HEK293 (cell line): ENCODE data around the gene ANO7.
A peak's percentile ranks its signal among the peaks of the same experiment; 100 is the strongest.

Source experiments
- CTCF ChIA-PET: fragments of 350-600 bp; formaldehyde crosslinking; extraction: SDS; loops from one replicate; lab custom pipeline; 2021; ENCODE audit warnings: antibody characterized with exemption; lab: Yijun Ruan, JAX
- POLR2A ChIA-PET: fragments of 300-600 bp; formaldehyde crosslinking; extraction: SDS; loops from one replicate; lab custom pipeline; 2020; ENCODE audit warnings: antibody characterized with exemption, inconsistent platforms; lab: Yijun Ruan, JAX
- H3K27ac ChIP-seq: fragments of 200-500 bp; sonication (Bioruptor generic); 2 replicates; pipeline ENCODE4 v1.5.1; 2014; ENCODE audit warnings: low read depth, low read length, control low read depth, inconsistent platforms; ENCODE audit errors: extremely low read depth
- H3K36me3 ChIP-seq, 2 experiments: fragments of 200-500 bp in 1 of 2; sonication (Bioruptor generic) in 1 of 2; 1 replicate in 1 of 2; 2 replicates in 1 of 2; pipeline ENCODE4 v1.5.1; 2014 to 2017; ENCODE audit warnings: inconsistent platforms in 2 of 2, low read length in 2 of 2; ENCODE audit not compliant: control insufficient read depth in 2 of 2, insufficient read depth in 1 of 2
- H3K4me1 ChIP-seq: fragments of 200-500 bp; sonication (Bioruptor generic); 2 replicates; pipeline ENCODE4 v1.5.1; 2014; ENCODE audit warnings: mild to moderate bottlenecking, low read length, inconsistent platforms; ENCODE audit not compliant: control insufficient read depth, insufficient read depth
- H3K4me3 ChIP-seq: 2 replicates; pipeline ENCODE4 v1.5.1; 2011; ENCODE audit warnings: low read depth, mild to moderate bottlenecking, control low read depth, low read length, moderate library complexity
- H3K9me3 ChIP-seq: fragments of 200-500 bp; sonication (Bioruptor generic); 2 replicates; pipeline ENCODE4 v1.5.1; 2014; ENCODE audit warnings: low read depth, low read length, inconsistent platforms; ENCODE audit not compliant: control insufficient read depth, insufficient read depth
- ATF2 ChIP-seq: fragments of 450-650 bp; formaldehyde crosslinking; IDR thresholded peaks from 2 replicates; pipeline ENCODE4 v1.5.1; 2016; ENCODE audit warnings: missing biosample characterization, missing genetic modification characterization, low read depth
- BCL11A ChIP-seq: fragments of 450-650 bp; formaldehyde crosslinking; IDR thresholded peaks from 2 replicates; pipeline ENCODE4 v1.5.1; 2016; ENCODE audit warnings: low read depth, missing biosample characterization, missing genetic modification characterization
- CTCF ChIP-seq: fragments of 450-650 bp; formaldehyde crosslinking; IDR thresholded peaks from 2 replicates; pipeline ENCODE4 v1.5.1; 2016; ENCODE audit warnings: missing biosample characterization, missing genetic modification characterization
- EGR2 ChIP-seq: fragments of 450-650 bp; formaldehyde crosslinking; IDR thresholded peaks from 2 replicates; pipeline ENCODE4 v1.5.1; 2016; ENCODE audit warnings: low read depth, missing biosample characterization, missing genetic modification characterization
- GLIS1 ChIP-seq: fragments of 450-650 bp; formaldehyde crosslinking; IDR thresholded peaks from 2 replicates; pipeline ENCODE4 v1.5.1; 2016; ENCODE audit warnings: missing biosample characterization, missing genetic modification characterization
- MEIS1 ChIP-seq: sonication (generic); formaldehyde crosslinking; IDR thresholded peaks from 2 replicates; pipeline ENCODE4 v1.8.1; 2022; ENCODE audit warnings: missing genetic modification reagents, mild to moderate bottlenecking, borderline replicate concordance
- REPIN1 ChIP-seq: fragments of 450-650 bp; formaldehyde crosslinking; IDR thresholded peaks from 2 replicates; pipeline ENCODE4 v1.5.1; 2017; ENCODE audit warnings: missing biosample characterization, missing genetic modification characterization, low read depth
- SETDB1 ChIP-seq: IDR thresholded peaks from one replicate; pipeline ENCODE4 v1.6.1; 2017; ENCODE audit warnings: mild to moderate bottlenecking, low read length, moderate library complexity, mixed read lengths; ENCODE audit not compliant: insufficient read length
- WT1 ChIP-seq: fragments of 450-650 bp; formaldehyde crosslinking; IDR thresholded peaks from 2 replicates; pipeline ENCODE4 v1.5.1; 2016; ENCODE audit warnings: missing biosample characterization, missing genetic modification characterization
- ZBTB8A ChIP-seq: fragments of 450-650 bp; formaldehyde crosslinking; IDR thresholded peaks from 2 replicates; pipeline ENCODE4 v1.5.1; 2016; ENCODE audit warnings: missing biosample characterization, missing genetic modification characterization
- ZEB2 ChIP-seq: fragments of 450-650 bp; formaldehyde crosslinking; IDR thresholded peaks from 2 replicates; pipeline ENCODE4 v1.5.1; 2016; ENCODE audit warnings: missing biosample characterization, missing genetic modification characterization
- ZFHX2 ChIP-seq: fragments of 450-650 bp; formaldehyde crosslinking; conservative IDR thresholded peaks from 2 replicates; pipeline ENCODE4 v1.5.1; 2016; ENCODE audit warnings: missing biosample characterization, missing genetic modification characterization
- ZNF350 ChIP-seq: fragments of 450-650 bp; formaldehyde crosslinking; IDR thresholded peaks from 2 replicates; pipeline ENCODE4 v1.5.0; 2017; ENCODE audit warnings: missing biosample characterization, mild to moderate bottlenecking, missing genetic modification characterization
- ZNF426 ChIP-seq: fragments of 450-650 bp; formaldehyde crosslinking; IDR thresholded peaks from 2 replicates; pipeline ENCODE4 v1.5.1; 2017; ENCODE audit warnings: missing biosample characterization, missing genetic modification characterization, mild to moderate bottlenecking, inconsistent platforms, moderate library complexity
- ZNF488 ChIP-seq: fragments of 450-650 bp; formaldehyde crosslinking; IDR thresholded peaks from 2 replicates; pipeline ENCODE4 v1.5.1; 2016; ENCODE audit warnings: missing biosample characterization, missing genetic modification characterization
- ZNF521 ChIP-seq: fragments of 450-650 bp; formaldehyde crosslinking; IDR thresholded peaks from 2 replicates; pipeline ENCODE4 v1.5.1; 2017; ENCODE audit warnings: missing biosample characterization, mild to moderate bottlenecking, missing genetic modification characterization
- ZNF530 ChIP-seq: fragments of 450-650 bp; formaldehyde crosslinking; IDR thresholded peaks from 2 replicates; pipeline ENCODE4 v1.5.1; 2016; ENCODE audit warnings: low read depth, missing biosample characterization, missing genetic modification characterization
- ZNF560 ChIP-seq: fragments of 450-650 bp; formaldehyde crosslinking; IDR thresholded peaks from 2 replicates; pipeline ENCODE4 v1.5.1; 2017; ENCODE audit warnings: missing biosample characterization, missing genetic modification characterization, borderline replicate concordance
- ZNF596 ChIP-seq: fragments of 450-650 bp; IDR thresholded peaks from 2 replicates; pipeline ENCODE4 v1.5.0; 2018; ENCODE audit warnings: missing biosample characterization, mild to moderate bottlenecking, missing genetic modification characterization, moderate library complexity
- ZNF600 ChIP-seq: fragments of 450-650 bp; formaldehyde crosslinking; IDR thresholded peaks from 2 replicates; pipeline ENCODE4 v1.5.1; 2016; ENCODE audit warnings: missing biosample characterization, missing genetic modification characterization
- ZNF610 ChIP-seq: fragments of 450-650 bp; formaldehyde crosslinking; IDR thresholded peaks from 2 replicates; pipeline ENCODE4 v1.5.1; 2016; ENCODE audit warnings: missing biosample characterization, missing genetic modification characterization, borderline replicate concordance
- ZNF623 ChIP-seq: fragments of 450-650 bp; formaldehyde crosslinking; IDR thresholded peaks from 2 replicates; pipeline ENCODE4 v1.5.1; 2016; ENCODE audit warnings: missing biosample characterization, missing genetic modification characterization
- ZNF658 ChIP-seq: fragments of 450-650 bp; formaldehyde crosslinking; IDR thresholded peaks from 2 replicates; pipeline ENCODE4; 2016; ENCODE audit warnings: missing biosample characterization, missing genetic modification characterization
- ZNF677 ChIP-seq: fragments of 450-650 bp; IDR thresholded peaks from 2 replicates; pipeline ENCODE4 v1.5.0; 2018; ENCODE audit warnings: missing biosample characterization, mild to moderate bottlenecking, missing genetic modification characterization, moderate library complexity
- ZNF747 ChIP-seq: fragments of 450-650 bp; formaldehyde crosslinking; IDR thresholded peaks from 2 replicates; pipeline ENCODE4 v1.5.1; 2016; ENCODE audit warnings: missing biosample characterization, missing genetic modification characterization
- ZSCAN30 ChIP-seq: fragments of 450-650 bp; IDR thresholded peaks from 2 replicates; pipeline ENCODE4 v1.5.1; 2018; ENCODE audit warnings: missing biosample characterization, mild to moderate bottlenecking, missing genetic modification characterization, moderate library complexity
- ZSCAN4 ChIP-seq: fragments of 450-650 bp; formaldehyde crosslinking; IDR thresholded peaks from 2 replicates; pipeline ENCODE4 v1.5.1; 2017; ENCODE audit warnings: missing biosample characterization, missing genetic modification characterization

The ANO7 gene

GRCh38 chr2:241213567-241213966 is 25.1 kb downstream of the ANO7 start:
- ChIA-PET CTCF (no interaction called here), POLR2A (no interaction called here)
- no peaks in the 10 kb centered on the region for H3K36me3 ChIP-seq
- no peaks in the 10 kb centered on the region for H3K4me1 ChIP-seq
- no peaks in the 10 kb centered on the region for H3K9me3 ChIP-seq
- no peak overlapping the region for H3K4me3 ChIP-seq
- H3K27ac ChIP-seq = no peak overlapping the region
- 0 out of 2 replicates have a peak, but pooled peaks have one; percentile 31 for TF ChIP-seq ZNF600
- TF ChIP-seq ZNF596 = no peak
- no peak for TF ChIP-seq ZFHX2 (tag by site-specific recombination)
- no peak for TF ChIP-seq ZNF530 (tag by site-specific recombination)
- TF ChIP-seq ZNF560 (tag by site-specific recombination) = no peak
- TF ChIP-seq ZEB2 (tag by site-specific recombination) = no peak
- no peak for TF ChIP-seq REPIN1 (tag by site-specific recombination)
- no peak for TF ChIP-seq ZNF488 (tag by site-specific recombination)
- TF ChIP-seq GLIS1 (tag by site-specific recombination) = peak; percentile 70
- no peak for TF ChIP-seq EGR2

- Histone ChIP-seq H3K4me1 (no peaks in the 10 kb centered on the region), H3K27ac (no peak overlapping the region), H3K9me3 (no peaks in the 10 kb centered on the region), H3K4me3 (no peak overlapping the region), H3K36me3 (no peaks in the 10 kb centered on the region)
- no peak for TF ChIP-seq ZNF658
- TF ChIP-seq EGR2 = no peak
- no peak for TF ChIP-seq ATF2 (tag by site-specific recombination)
- no peak for TF ChIP-seq WT1 (tag by site-specific recombination)
- TF ChIP-seq ZNF623 (tag by site-specific recombination) = no peak
- no peak for TF ChIP-seq ZNF747
- TF ChIP-seq MEIS1 (CRISPR knock-in tag) = no peak
- TF ChIP-seq ZBTB8A (tag by site-specific recombination) = no peak
- TF ChIP-seq ZNF610 (tag by site-specific recombination) = no peak
- TF ChIP-seq SETDB1 = no peak
- TF ChIP-seq ZNF677 = no peak
- TF ChIP-seq CTCF = no peak
- TF ChIP-seq ZNF426 = no peak
- TF ChIP-seq ZNF521 (tag by site-specific recombination) = no peak
- TF ChIP-seq BCL11A = no peak
- no peak for TF ChIP-seq ZNF530 (tag by site-specific recombination)
- no peak for TF ChIP-seq ZSCAN30
- no peak for TF ChIP-seq ZNF350 (tag by site-specific recombination)
- TF ChIP-seq ZSCAN4 (tag by site-specific recombination) = no peak
- ChIA-PET CTCF (no interaction called here), POLR2A (no interaction called here)
Observed at GRCh38 chr2:241214209-241214608, 25.7 kb downstream of the ANO7 start.
